HCEC 1CT (cell line): ENCODE data around the gene IFT74.

Source experiments
- DNase-seq: peaks from one replicate; pipeline ENCODE4 v3.0.0-alpha.2; 2017

Gene IFT74

GRCh38 chr9:26955921-26956859, at the start of gene IFT74:
Gene IFT74 (plus strand): TSS chr9:26956412. CDS start chr9:26961968, 5,556 bp downstream.
- DNase-seq = peak; percentile 98

- no peak for DNase-seq
Measured at GRCh38 chr9:26913138-26913668, 43.0 kb upstream of the IFT74 start.

- no peak for DNase-seq
Measured at GRCh38 chr9:26919698-26920097, 36.5 kb upstream of the IFT74 start.

GRCh38 chr9:26925609-26926008, 30.6 kb upstream of the IFT74 start:
- DNase-seq = no peak

- no peak for DNase-seq
Measured at GRCh38 chr9:26928902-26929495, 27.2 kb upstream of the IFT74 start.

GRCh38 chr9:26935847-26936246, 20.4 kb upstream of the IFT74 start:
- no peak for DNase-seq

- DNase-seq = no peak
Measured at GRCh38 chr9:26937816-26938371, 18.3 kb upstream of the IFT74 start.

- DNase-seq = no peak
Measured at GRCh38 chr9:26939955-26940711, 16.1 kb upstream of the IFT74 start.

- DNase-seq = no peak
Measured at GRCh38 chr9:26940779-26941178, 15.4 kb upstream of the IFT74 start.

GRCh38 chr9:26945591-26945990, 10.6 kb upstream of the IFT74 start:
- no peak for DNase-seq

- DNase-seq = peak; percentile 91
Measured at GRCh38 chr9:26946753-26947727, 9.2 kb upstream of the IFT74 start, which contains the start of gene PLAA. Gene PLAA (minus strand): TSS chr9:26947242. CDS start chr9:26947045, 197 bp downstream.

- no peak for DNase-seq
Measured at GRCh38 chr9:26947736-26948135, 8.5 kb upstream of the IFT74 start.

- no peak for DNase-seq
Measured at GRCh38 chr9:26949637-26950069, 6.6 kb upstream of the IFT74 start.

GRCh38 chr9:26950521-26950920, 5.7 kb upstream of the IFT74 start:
- no peak for DNase-seq

GRCh38 chr9:26951794-26952193, 4.4 kb upstream of the IFT74 start:
- DNase-seq = no peak

- no peak for DNase-seq
Measured at GRCh38 chr9:26954050-26954508, 2.1 kb upstream of the IFT74 start.

- no peak for DNase-seq
Measured at GRCh38 chr9:26955222-26955903, 849 bp upstream of the IFT74 start.

GRCh38 chr9:26956860-26957233, 635 bp downstream of the IFT74 start:
- no peak for DNase-seq

GRCh38 chr9:26971721-26972120, 15.5 kb downstream of the IFT74 start:
- DNase-seq = no peak

- no peak for DNase-seq
Measured at GRCh38 chr9:26973989-26974388, 17.8 kb downstream of the IFT74 start.

- DNase-seq = no peak
Measured at GRCh38 chr9:26974927-26975326, 18.7 kb downstream of the IFT74 start.
